ENCODE measurements around the gene SLC25A29. TPM values are rescaled to one million over a fixed set of nuclear protein-coding genes. Genes with fewer than 3 reads are reported as not detected.
"Not testable (repeated sequence)": the region's sequence is repeated elsewhere in the genome, so short reads cannot be mapped to it uniquely, and the experiment has no call there.

Gene SLC25A29
- total RNA-seq, 2 donors from 2014 or later, result 8.5 to 8.9 TPM

GRCh38 chr14:100292776-100293461 is 13.3 kb downstream of the SLC25A29 start:
- Mint-ChIP-seq H3K9me3 (no peaks in the 10 kb centered on the region), H3K27ac (no peak overlapping the region), H3K36me3 (no peaks in the 10 kb centered on the region)
- ATAC-seq, result no peak
- DNase-seq (ENCODE audit: low spot score in 2 of 2), result peak in 1 of 2 donors; percentile 43

- no peak overlapping the region for H3K27ac Mint-ChIP-seq
- no peaks in the 10 kb centered on the region for H3K36me3 Mint-ChIP-seq
- no peaks in the 10 kb centered on the region for H3K9me3 Mint-ChIP-seq
- DNase-seq (ENCODE audit: low spot score in 2 of 2) (peak in 1 of 2 donors; percentile 49), ATAC-seq (no peak)
These were observed 13.9 kb downstream of the SLC25A29 start for GRCh38 chr14:100292301-100292775.

- H3K9me3 Mint-ChIP-seq, result no peaks in the 10 kb centered on the region
- DNase-seq (ENCODE audit: low spot score in 2 of 2) (peak in 1 of 2 donors; percentile 49), ATAC-seq (no peak)
- H3K36me3 Mint-ChIP-seq, result no peaks in the 10 kb centered on the region
- no peak overlapping the region for H3K27ac Mint-ChIP-seq
These were observed 14.8 kb downstream of the SLC25A29 start for GRCh38 chr14:100291305-100292075.

GRCh38 chr14:100290607-100291304 is 15.5 kb downstream of the SLC25A29 start:
- Mint-ChIP-seq H3K27ac (no peak overlapping the region), H3K36me3 (no peaks in the 10 kb centered on the region), H3K9me3 (no peaks in the 10 kb centered on the region)
- DNase-seq (ENCODE audit: low spot score in 2 of 2) (peak in 1 of 2 donors; percentile 37), ATAC-seq (no peak)

- ATAC-seq (no peak), DNase-seq (ENCODE audit: low spot score in 2 of 2) (peak in 1 of 2 donors; percentile 35)
- Mint-ChIP-seq H3K36me3 (no peaks in the 10 kb centered on the region), H3K27ac (peak overlapping the region in 1 of 2 donors; percentile 68), H3K9me3 (no peaks in the 10 kb centered on the region)
These were observed 16.2 kb downstream of the SLC25A29 start for GRCh38 chr14:100289916-100290606.

- Mint-ChIP-seq H3K27ac (peak overlapping the region in 1 of 2 donors; percentile 4), H3K9me3 (no peaks in the 10 kb centered on the region), H3K36me3 (no peaks in the 10 kb centered on the region)
- ATAC-seq, result no peak
- peak in 1 of 2 donors; percentile 11 for DNase-seq (ENCODE audit: low spot score in 2 of 2)
These were observed 17.7 kb downstream of the SLC25A29 start for GRCh38 chr14:100288382-100289185.

GRCh38 chr14:100287998-100288295 is 18.3 kb downstream of the SLC25A29 start:
- DNase-seq (ENCODE audit: low spot score in 2 of 2); H3K36me3 Mint-ChIP-seq; ATAC-seq; H3K9me3 Mint-ChIP-seq; H3K27ac Mint-ChIP-seq: not testable (repeated sequence)

GRCh38 chr14:100287202-100287997 is 18.8 kb downstream of the SLC25A29 start:
- H3K27ac Mint-ChIP-seq, result peak overlapping the region; percentile 29 to 71
- no peaks in the 10 kb centered on the region for H3K36me3 Mint-ChIP-seq
- H3K9me3 Mint-ChIP-seq, result no peaks in the 10 kb centered on the region
- ATAC-seq (no peak), DNase-seq (ENCODE audit: low spot score in 2 of 2) (no peak)

- ATAC-seq, result no peak
- DNase-seq (ENCODE audit: low spot score in 2 of 2), result no peak
- Mint-ChIP-seq H3K36me3 (no peaks in the 10 kb centered on the region), H3K9me3 (no peaks in the 10 kb centered on the region), H3K27ac (peak overlapping the region in 1 of 2 donors; percentile 72)
These were observed 19.6 kb downstream of the SLC25A29 start for GRCh38 chr14:100286484-100287191.

- Mint-ChIP-seq H3K36me3 (no peaks in the 10 kb centered on the region), H3K9me3 (no peaks in the 10 kb centered on the region), H3K27ac (peak overlapping the region; percentile 72 to 87)
- ATAC-seq (no peak), DNase-seq (ENCODE audit: low spot score in 2 of 2) (no peak)
These were observed 20.3 kb downstream of the SLC25A29 start for GRCh38 chr14:100285913-100286400.

GRCh38 chr14:100285021-100285912 is 21.0 kb downstream of the SLC25A29 start:
- Mint-ChIP-seq H3K9me3 (no peaks in the 10 kb centered on the region), H3K27ac (peak overlapping the region in 1 of 2 donors; percentile 72), H3K36me3 (no peaks in the 10 kb centered on the region)
- ATAC-seq (peak; percentile 88 to 91), DNase-seq (ENCODE audit: low spot score in 2 of 2) (peak; percentile 84 to 95)

GRCh38 chr14:100283984-100284881 is 22.0 kb downstream of the SLC25A29 start:
- ATAC-seq, result no peak
- no peak for DNase-seq (ENCODE audit: low spot score in 2 of 2)
- Mint-ChIP-seq H3K27ac (peak overlapping the region in 1 of 2 donors; percentile 84), H3K36me3 (no peaks in the 10 kb centered on the region), H3K9me3 (no peaks in the 10 kb centered on the region)

GRCh38 chr14:100283436-100283835 is 22.8 kb downstream of the SLC25A29 start:
- not testable (repeated sequence) for H3K36me3 Mint-ChIP-seq; H3K9me3 Mint-ChIP-seq; ATAC-seq; DNase-seq (ENCODE audit: low spot score in 2 of 2)
- H3K27ac Mint-ChIP-seq, result peak overlapping the region in 1 of 2 donors; percentile 53

All from activated naive CD4-positive, alpha-beta T cell treated with anti-CD3 and anti-CD28 coated beads, Interleukin-2, amount 50 U/mL, for 72 hours (primary cell).